ENCODE data around the gene POLR2L.

DNA sequence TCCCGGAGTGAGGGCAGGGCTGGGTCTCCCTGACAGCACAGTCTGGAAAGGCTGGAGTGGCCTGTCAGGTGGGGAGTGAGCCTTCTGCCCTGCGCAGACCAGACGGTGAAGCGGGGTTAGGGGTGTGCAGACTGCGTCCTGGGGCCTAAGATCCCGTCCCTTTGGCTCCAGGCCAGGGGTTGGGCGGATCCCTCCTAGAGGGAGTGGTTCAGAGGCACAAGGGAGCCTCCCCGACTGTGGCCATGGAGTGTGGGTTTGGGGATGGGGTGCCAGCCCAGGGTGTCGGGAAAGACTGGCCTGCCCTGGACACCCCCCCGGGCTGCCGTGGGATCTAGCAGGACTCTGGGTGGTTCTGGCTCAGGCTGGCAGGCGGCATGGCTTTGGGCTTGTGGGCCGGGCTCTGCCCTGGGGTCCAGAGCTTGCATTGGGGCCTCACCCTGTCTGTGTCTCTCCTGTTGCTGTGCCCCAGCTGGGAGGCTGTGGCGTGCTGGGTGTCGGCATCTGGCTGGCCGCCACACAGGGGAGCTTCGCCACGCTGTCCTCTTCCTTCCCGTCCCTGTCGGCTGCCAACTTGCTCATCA, 19.8 kb upstream of the POLR2L start:
- TF ChIP-seq EZH2phosphoT487 (IDR thresholded peaks at IDR 0.05; ENCODE audit: borderline replicate concordance, low read depth) = no peak
- TF ChIP-seq, protein P1, sequence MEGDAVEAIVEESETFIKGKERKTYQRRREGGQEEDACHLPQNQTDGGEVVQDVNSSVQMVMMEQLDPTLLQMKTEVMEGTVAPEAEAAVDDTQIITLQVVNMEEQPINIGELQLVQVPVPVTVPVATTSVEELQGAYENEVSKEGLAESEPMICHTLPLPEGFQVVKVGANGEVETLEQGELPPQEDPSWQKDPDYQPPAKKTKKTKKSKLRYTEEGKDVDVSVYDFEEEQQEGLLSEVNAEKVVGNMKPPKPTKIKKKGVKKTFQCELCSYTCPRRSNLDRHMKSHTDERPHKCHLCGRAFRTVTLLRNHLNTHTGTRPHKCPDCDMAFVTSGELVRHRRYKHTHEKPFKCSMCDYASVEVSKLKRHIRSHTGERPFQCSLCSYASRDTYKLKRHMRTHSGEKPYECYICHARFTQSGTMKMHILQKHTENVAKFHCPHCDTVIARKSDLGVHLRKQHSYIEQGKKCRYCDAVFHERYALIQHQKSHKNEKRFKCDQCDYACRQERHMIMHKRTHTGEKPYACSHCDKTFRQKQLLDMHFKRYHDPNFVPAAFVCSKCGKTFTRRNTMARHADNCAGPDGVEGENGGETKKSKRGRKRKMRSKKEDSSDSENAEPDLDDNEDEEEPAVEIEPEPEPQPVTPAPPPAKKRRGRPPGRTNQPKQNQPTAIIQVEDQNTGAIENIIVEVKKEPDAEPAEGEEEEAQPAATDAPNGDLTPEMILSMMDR (IDR thresholded peaks at IDR 0.05) = no peak
- TF ChIP-seq TEAD4 (IDR thresholded peaks at IDR 0.05; ENCODE audit: borderline replicate concordance, insufficient read depth) = no peak
- TF ChIP-seq, protein P2, sequence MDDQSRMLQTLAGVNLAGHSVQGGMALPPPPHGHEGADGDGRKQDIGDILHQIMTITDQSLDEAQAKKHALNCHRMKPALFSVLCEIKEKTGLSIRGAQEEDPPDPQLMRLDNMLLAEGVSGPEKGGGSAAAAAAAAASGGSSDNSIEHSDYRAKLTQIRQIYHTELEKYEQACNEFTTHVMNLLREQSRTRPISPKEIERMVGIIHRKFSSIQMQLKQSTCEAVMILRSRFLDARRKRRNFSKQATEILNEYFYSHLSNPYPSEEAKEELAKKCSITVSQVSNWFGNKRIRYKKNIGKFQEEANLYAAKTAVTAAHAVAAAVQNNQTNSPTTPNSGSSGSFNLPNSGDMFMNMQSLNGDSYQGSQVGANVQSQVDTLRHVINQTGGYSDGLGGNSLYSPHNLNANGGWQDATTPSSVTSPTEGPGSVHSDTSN (IDR thresholded peaks at IDR 0.05) = no peak
- TF ChIP-seq, protein P3, sequence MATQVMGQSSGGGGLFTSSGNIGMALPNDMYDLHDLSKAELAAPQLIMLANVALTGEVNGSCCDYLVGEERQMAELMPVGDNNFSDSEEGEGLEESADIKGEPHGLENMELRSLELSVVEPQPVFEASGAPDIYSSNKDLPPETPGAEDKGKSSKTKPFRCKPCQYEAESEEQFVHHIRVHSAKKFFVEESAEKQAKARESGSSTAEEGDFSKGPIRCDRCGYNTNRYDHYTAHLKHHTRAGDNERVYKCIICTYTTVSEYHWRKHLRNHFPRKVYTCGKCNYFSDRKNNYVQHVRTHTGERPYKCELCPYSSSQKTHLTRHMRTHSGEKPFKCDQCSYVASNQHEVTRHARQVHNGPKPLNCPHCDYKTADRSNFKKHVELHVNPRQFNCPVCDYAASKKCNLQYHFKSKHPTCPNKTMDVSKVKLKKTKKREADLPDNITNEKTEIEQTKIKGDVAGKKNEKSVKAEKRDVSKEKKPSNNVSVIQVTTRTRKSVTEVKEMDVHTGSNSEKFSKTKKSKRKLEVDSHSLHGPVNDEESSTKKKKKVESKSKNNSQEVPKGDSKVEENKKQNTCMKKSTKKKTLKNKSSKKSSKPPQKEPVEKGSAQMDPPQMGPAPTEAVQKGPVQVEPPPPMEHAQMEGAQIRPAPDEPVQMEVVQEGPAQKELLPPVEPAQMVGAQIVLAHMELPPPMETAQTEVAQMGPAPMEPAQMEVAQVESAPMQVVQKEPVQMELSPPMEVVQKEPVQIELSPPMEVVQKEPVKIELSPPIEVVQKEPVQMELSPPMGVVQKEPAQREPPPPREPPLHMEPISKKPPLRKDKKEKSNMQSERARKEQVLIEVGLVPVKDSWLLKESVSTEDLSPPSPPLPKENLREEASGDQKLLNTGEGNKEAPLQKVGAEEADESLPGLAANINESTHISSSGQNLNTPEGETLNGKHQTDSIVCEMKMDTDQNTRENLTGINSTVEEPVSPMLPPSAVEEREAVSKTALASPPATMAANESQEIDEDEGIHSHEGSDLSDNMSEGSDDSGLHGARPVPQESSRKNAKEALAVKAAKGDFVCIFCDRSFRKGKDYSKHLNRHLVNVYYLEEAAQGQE (IDR thresholded peaks at IDR 0.05; ENCODE audit: low read depth, low read length) = no peak
- TF ChIP-seq, protein P4, sequence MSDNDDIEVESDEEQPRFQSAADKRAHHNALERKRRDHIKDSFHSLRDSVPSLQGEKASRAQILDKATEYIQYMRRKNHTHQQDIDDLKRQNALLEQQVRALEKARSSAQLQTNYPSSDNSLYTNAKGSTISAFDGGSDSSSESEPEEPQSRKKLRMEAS (IDR thresholded peaks at IDR 0.05; ENCODE audit: low read depth) = no peak
- no peak for TF ChIP-seq MXI1 (IDR thresholded peaks at IDR 0.05; ENCODE audit: low read depth, low read length)
- TF ChIP-seq RCOR1 (IDR thresholded peaks at IDR 0.05; ENCODE audit: low read length) = no peak
- TF ChIP-seq, protein P5, sequence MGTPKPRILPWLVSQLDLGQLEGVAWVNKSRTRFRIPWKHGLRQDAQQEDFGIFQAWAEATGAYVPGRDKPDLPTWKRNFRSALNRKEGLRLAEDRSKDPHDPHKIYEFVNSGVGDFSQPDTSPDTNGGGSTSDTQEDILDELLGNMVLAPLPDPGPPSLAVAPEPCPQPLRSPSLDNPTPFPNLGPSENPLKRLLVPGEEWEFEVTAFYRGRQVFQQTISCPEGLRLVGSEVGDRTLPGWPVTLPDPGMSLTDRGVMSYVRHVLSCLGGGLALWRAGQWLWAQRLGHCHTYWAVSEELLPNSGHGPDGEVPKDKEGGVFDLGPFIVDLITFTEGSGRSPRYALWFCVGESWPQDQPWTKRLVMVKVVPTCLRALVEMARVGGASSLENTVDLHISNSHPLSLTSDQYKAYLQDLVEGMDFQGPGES (IDR thresholded peaks at IDR 0.05; ENCODE audit: low read depth, low read length) = no peak
- no peak for TF ChIP-seq CHD2 (IDR thresholded peaks at IDR 0.05; ENCODE audit: low read length, partially characterized antibody)
- TF ChIP-seq, protein P6, sequence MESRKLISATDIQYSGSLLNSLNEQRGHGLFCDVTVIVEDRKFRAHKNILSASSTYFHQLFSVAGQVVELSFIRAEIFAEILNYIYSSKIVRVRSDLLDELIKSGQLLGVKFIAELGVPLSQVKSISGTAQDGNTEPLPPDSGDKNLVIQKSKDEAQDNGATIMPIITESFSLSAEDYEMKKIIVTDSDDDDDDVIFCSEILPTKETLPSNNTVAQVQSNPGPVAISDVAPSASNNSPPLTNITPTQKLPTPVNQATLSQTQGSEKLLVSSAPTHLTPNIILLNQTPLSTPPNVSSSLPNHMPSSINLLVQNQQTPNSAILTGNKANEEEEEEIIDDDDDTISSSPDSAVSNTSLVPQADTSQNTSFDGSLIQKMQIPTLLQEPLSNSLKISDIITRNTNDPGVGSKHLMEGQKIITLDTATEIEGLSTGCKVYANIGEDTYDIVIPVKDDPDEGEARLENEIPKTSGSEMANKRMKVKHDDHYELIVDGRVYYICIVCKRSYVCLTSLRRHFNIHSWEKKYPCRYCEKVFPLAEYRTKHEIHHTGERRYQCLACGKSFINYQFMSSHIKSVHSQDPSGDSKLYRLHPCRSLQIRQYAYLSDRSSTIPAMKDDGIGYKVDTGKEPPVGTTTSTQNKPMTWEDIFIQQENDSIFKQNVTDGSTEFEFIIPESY (IDR thresholded peaks at IDR 0.05; ENCODE audit: borderline replicate concordance, low read depth) = no peak
- no peak for TF ChIP-seq GABPA (IDR thresholded peaks at IDR 0.05; ENCODE audit: low read depth)

All from SK-N-SH (cell line).